NCI-H2196 treated with DMSO at 0.1 percent for 48 hours (cell line): ENCODE measurements around the gene TRMU.
A peak's percentile ranks its signal among the peaks of the same experiment; 100 is the strongest.

Source experiments
- DNase-seq: peaks from one replicate; lab custom pipeline; 2025; ENCODE audit not compliant: unreplicated experiment; lab: John Stamatoyannopoulos, UW

The TRMU gene

DNA sequence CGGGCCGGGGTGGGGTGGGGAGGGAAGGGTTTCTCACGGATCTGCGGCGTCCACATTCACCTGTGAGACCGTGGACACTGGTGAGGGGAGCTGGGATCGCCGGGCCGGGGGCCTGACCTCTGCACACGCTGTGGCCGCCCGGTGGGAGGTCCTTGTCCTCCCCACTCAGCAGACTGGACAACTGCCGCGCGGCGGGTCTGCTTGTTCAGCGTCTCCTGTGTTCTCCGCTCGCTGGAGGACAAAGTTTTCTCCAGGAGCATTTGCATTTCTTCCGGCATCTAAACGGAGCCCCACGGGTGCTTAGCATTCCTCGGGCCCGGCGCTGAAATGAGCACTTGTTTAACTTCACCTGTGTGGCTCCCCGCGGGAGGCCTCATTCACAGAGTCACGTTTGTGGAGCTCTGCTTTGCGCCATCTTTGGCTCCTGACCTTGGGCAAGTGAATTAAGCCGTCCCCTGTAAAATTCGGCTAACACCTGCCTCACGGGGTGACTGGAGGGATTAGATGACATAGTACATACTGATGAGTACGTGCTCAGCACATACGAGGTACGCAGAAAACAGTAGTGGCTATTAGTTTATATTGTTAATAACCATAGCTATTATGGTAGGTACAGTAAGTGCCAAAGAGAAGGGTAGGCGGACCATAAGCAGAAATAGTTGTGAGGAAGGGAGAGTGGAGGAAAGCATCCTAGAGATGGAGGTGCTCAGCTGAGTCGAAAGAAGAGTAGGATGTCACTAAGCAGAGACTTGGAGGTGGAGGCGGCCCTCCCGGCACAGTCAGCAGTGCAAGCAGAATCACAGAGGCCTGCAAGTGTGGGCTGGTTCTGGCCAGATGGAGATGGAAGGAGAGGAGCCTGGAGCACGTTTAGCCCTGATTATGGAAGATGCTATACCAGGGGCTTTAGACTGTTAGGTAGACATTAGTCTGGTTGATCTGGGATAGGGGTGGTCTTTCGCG lies 885 bp downstream of the TRMU start:
- DNase-seq = no peak

DNA sequence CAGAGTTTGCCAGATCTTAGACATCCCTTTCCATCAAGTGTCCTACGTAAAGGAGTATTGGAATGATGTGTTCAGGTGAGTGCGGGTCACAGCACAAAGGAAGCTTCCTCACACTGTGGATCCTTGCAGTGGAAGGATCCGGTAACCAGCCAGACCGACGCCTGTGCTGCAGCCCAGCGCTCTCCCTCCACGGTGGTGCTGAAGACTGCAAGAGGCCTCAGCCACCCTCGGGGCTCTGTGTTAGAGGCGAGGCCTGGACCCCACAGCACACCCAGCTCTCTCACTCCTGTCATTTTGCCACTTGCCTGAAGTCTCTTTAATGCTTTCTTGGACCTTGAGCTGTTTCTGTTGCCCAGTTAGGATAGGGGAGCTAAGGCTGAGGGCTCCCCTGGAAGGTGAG lies 2.4 kb downstream of the TRMU start:
- DNase-seq = no peak

DNA sequence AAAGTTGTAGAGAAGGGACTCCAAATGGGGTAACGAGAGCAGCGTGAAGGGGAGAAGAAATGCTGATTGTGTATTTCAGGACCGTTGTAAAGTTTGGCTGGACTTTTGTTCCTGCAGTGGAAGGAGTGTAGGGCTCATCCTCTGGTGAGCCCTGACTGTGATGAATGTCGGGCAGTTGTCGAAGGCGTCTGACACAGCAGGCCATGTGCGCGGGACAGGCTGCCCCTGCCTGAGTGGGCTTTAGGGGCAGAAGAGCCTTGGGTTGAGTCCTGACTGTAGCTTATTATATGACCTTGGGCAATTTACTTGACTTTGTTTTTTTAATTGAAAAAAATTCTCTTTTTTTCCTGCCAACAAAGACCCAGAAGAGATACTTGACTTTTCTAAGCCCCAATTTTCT lies 3.1 kb downstream of the TRMU start:
- no peak for DNase-seq

DNA sequence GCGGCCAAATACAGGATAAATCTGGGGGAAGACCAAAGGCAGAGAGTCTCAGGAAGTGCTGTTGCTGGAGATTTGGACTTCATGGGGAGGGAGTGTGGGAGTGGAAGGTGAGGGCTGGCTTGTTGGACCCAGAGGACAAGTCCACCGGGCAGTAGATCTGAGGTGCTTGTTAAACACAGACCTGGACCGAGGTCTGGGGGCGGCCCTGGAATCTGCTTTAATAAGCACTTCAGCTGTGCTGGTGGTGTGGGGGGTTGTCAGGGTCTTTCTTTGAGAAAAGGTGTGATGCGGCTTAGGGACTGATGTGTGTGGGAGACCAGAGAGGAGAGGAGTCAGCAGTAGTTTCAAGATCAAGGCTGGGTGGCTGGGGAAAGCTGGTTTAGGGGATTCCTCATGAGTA lies 4.4 kb downstream of the TRMU start:
- DNase-seq = no peak

DNA sequence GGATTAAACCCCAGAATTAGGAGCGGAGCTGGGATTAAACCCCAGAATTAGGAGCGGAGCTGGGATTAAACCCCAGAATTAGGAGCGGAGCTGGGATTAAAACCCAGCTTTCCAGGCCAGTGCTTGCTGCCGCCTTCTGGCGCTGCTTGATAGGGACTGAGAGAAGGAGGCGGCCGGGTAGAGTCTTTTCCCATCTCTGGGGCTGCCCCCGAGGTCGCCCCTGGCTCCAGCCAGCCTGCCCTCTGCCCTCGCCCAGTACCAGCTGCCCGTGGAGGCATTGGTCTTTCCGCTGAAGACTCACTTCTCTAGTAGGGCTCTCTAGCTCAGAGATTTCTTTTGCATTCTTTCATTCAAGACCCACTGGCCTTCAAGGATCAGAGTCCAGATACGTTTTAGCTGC lies 5.2 kb downstream of the TRMU start:
- DNase-seq = no peak

DNA sequence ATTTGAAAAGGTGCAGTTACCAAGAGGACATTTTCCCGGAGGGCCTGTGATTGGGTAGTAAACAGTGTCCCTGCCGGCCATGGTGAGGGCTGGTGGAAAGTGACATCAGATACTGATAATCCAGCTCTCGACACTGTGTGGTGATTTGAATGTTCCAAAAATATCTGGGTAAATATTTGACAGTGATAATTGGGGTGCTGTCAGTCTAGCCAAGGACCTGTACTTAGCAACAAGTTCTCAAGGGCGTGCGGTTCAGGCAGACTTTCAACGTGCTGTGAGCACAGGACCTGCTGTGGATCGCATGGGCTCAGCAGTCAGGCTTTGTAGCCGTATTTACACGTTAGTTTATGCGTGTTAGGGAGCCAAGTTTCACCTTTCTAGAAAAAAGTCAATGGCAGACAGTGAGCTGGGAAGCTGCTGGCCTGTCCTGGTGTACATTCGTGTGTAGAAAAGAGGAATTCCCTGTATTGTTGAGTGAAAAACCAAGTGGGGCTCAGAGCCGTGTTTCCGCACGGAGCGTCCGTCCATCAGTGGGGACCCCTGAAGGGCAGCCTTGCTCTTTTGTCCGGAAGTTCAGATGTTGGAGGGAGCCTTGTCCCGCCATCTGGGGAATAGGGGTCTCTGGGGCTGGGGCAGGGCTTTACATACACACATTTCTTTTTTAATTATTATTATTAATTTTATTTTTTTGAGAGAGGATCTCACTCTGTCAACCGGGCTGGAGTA lies 11.3 kb downstream of the TRMU start:
- no peak for DNase-seq

DNA sequence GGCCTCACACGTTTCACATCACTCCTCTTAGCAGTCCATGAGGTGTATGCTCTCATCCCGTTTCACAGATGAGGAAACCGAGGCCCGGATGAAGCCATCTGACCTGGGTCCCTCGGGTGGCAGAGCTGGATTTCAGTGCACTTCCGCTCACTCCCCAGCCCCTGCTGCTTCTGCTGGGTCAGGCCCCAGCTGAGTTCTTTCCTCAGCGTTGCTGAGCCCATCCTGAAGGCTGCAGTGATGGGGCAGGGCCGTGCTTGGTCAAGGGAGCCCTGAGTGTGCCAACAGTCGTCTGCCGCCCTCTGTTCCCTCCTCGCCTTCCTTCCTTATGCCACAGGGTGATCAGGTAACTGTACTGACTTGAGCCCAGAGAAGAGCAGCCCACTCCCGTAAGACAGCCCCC lies 12.1 kb downstream of the TRMU start:
- no peak for DNase-seq

DNA sequence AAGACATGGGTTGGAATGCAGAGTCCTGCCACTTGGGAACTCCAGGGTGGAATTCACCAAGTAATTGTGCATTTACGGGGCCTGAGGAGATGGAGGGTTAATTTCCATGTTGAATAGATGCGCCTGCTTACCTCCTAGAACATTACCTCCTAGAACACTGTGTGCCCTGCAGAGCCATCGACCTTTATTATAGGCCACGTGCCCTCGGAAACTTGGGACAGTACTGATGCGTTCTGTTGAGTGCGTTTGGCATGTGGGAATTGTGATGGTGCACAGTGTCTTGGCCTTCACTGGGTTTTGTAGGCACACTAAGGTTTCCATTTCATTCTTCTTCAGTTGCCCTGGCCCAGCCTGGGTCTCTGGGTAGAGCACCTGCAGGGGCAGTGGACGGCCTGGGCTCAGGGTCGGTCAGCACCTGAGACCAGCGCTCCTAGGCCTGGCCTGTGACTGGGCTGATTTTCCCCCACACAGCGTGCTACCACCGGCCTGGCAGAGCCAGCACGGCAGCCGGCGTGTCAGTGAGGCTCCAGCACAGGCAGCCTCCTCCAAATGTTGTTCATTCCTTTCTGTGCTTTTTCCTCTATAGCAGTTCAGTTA lies 12.7 kb downstream of the TRMU start:
- no peak for DNase-seq

DNA sequence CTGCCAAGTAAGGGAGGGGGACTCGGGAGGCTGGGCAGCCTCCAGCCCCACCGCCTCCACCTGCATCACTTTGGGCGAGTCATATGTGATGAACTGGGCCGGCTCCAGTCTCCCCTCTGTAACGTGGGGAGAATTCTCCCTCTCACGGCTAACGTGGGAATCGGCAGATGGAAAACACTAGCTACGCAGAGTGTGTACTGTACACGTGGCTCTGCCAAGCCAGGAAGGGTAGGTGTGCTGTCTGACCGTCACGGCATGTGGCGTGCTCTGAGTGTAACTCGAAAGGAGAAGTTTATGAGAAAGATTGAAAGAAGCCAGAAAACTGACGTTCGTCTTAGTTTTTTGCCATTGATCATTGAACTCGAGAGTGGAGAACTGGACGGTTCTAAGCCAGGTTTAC lies 13.7 kb downstream of the TRMU start:
- DNase-seq = no peak

DNA sequence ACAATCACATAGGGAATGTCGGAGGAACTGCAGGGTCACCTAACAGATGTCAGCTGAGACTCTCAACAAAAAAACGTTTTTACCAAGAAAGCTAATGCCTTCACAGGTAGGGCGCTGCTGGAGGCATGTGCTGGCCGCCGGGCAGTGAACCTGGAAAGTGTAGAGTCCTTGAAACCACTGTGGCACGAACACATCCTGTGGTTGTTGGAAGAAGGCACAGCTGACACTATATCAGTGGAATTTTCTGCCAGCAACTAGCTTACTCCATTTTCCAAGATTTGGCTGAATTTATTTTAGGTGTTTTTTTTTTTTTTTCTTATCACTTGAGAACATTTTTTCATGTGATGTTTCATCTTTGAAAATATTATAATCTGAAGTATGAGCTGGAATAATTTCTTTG lies 14.2 kb downstream of the TRMU start:
- no peak for DNase-seq

DNA sequence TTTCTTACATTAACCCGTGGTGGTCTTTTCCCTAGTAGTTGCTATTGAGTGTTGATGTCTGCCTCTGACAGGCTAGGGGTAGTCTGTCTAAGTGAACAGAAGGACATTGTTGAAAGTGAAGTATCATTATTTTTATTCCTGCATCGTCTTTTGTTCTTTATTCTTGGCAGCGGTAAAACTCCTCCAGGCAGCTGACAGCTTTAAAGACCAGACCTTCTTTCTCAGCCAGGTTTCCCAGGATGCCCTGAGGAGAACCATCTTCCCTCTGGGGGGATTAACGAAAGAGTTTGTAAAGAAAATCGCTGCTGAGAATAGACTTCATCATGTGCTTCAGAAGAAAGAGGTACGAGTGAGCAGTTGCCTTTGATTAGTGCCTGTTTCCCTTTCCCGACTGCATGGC lies 14.6 kb downstream of the TRMU start:
- DNase-seq = no peak

DNA sequence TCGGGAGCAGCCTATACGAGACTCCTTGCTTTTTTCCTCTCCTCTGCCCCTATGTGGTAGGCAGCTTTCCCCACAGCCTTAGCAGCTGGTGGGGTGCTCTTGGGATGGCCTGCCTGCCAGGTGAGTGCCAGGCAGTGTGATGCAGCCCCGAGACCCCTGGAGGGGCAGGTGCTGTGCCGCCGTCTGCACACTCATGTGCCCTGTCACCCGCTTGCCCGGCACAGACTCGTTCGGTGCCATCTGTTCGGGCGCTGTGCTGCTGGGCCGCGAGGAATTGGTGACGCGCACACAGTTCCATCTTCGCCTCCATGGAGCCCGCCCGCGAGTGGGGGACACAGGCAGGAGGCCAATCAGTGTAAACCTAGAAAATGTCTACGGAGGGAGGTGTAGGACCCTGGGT lies 15.1 kb downstream of the TRMU start:
- no peak for DNase-seq

DNA sequence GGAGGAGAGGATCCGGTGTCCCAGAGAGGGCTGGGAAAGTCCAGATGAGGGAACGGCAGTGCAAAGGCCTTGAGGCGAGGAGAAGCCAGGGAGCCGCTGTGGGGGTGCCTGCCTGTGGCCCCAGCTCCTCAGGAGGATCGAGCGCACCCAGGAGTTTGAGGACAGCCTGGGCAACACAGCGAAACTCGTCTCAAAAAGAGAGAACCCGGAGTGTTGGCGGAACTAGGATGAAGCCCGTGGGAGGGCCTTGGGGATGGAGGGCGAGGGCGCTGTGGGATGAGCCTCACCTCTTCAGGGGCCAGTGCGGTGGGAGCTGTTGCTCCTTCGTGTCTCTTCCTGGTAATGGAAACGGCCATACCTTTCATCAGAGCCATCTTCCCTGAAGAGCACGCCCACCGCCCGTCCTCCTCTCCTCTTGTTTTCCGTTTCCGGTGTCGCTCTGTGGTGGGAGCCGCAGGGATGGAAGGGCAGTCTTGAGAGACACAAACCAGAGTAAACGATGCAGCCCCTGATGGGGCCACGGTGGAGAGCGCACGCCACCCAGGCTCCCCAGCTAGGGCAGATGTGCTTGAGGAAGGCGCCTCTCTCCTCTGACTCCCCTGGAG lies 15.7 kb downstream of the TRMU start:
- no peak for DNase-seq

DNA sequence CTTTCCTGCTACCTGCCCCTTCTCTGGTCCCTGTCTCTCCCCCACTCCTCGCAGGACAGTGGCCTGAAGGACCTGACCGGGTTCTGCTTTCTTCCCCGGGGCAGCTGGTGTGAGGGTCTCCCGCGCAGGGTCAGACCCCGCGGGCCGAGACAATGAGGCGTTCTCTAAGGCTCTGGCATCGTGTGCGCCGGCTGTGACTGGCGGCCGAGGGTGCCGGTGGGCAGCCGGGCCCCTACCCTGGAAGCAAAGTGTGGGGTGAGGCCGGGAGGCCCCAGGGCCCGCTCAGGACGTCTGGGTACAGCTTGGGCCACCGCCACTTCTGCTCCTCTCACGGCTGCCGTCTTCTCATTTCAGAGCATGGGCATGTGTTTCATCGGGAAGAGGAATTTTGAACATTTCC lies 16.3 kb downstream of the TRMU start:
- DNase-seq = no peak

DNA sequence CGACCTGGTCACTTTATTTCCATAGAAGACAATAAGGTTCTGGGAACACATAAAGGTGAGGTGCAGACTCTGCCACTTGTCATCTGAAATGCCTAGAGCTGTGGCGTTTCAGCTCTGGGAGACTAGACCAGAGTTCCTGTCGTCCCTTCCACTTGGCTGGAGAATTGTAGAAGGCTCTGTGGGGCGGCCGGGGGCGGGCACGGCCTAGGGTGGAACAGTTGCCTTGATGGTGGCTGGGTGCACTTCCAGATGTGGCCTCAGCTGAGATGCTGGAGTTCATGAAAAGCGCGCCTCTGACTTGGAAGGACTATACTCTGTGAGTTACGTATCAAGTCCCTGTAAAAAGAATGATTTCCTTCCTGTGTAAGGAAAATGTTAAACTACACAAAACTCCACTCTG lies 16.8 kb downstream of the TRMU start:
- DNase-seq = no peak

DNA sequence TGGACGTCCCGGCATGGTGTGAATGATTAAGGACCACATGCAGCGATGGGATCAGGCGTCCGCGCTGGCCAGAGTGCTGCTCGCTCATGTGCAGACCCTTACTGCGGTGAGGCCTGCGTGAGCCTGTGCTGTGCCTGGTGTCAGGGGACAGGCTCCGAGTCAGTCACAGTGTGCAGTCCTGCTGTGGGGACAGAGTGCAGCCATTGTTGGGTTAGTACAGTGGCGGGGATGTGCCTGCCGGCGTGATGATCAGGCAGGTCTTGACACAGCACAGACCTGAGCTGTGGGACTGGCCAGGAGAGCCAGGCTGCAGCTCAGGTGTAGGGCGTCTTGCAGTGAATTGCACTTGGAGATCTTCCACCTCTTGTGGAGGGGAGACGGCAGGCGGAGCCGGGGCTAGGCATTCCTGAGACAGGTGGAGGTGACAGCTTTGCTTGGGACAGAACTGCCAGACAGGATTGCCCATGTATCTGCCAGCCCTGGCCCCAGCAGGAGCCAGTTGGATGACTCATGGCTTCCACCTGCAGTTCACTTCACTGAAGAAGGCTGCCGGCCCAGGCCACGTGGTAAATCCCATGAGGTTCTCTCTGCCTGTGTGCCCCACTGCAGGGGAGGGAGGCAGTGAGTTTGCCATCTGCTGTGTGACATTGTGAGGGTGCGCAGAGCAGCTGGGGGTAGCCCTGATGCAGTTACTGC lies 17.3 kb downstream of the TRMU start:
- peak; percentile 51 for DNase-seq

DNA sequence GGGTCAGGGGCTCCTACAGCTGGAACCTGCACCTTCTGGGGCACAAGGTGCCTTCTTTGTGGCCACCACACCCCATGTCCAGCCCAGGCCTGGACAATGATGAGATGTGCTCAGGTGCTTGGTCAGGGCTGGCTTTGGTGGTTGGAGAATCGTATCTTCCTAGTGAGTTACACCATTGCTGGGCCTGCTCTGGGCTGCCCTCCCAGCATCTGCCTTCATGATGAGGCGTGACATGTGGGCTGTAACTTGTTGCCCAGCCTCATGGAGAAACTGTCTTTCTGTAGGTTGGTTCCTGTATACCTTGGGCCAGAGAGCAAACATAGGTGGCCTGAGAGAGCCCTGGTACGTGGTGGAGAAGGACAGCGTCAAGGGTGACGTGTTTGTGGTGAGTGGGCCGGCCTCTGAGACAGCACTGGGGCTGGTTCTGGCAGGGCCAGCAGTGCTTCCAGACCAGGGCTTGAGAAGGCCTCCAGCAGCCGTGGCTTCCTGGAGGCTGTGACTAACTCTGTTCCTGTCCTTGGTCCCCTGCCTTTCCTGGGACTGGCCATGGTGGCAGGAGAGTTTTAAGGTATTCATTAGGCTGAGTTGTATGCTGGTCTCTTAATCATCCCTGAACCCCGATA lies 18.1 kb downstream of the TRMU start:
- DNase-seq = no peak

DNA sequence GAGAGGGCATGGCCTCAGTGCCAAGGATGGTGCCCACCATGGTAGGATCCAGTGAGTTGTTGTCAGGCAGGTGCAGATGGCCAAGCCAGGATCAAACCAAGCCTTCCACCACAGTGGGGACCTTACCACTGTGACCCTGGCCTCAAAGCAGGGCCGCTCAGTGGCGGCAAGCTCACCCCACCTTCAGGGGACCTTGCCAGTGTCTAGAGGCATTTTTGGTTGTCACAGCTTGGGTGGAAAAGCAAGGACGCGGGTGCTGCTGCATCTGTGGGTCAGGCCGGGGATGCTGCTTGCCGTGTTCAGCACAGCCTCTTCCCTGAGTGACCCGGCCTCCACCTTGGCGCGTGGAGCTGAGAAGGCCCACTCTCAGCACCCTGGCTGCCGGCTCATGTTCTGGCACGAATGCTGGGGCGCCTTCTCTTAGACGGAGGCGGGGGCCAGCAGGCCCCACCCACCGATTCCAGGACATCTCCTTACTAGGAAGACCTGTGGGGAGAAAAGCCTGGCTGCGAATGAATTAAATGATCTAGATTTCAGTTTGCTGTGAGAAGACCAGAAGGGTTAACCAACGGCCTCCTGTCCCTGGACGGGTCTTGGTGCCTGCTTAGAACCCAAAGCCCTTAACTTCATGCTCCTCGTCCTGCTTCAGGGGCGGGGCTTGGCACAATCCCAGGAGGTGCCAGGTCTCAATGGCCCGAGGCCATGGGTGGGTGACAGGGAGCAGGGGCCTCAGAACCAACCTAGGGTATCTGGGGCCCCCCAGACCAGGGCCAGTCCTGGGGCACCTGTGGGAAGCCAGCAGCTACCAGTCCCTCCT lies 18.9 kb downstream of the TRMU start:
- no peak for DNase-seq

DNA sequence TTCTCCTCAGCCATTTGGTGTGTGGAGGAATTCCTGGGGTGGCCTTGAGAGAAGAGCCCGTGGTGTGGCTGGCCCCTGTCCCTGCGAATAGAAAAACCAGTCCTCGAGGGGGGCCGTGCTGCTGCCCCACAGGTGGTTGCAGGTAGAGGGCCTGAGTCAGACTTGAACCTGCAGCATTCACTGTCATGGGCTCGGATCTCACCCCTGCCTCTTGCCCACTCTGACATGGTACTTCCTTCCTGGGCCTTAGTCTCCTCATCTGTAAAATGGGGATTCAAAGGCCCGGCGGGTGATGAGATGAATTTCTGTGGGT lies 19.4 kb downstream of the TRMU start:
- no peak for DNase-seq
